Esophagus muscularis mucosa (tissue), 4 donors: Measurements from ENCODE around the gene CREBL2. TPM values are rescaled to one million over a fixed set of nuclear protein-coding genes. Genes with fewer than 3 reads are reported as not detected.

Experiments used
- DNase-seq: peaks from one replicate; pipeline ENCODE4 v3.0.0-alpha.2; 2017; ENCODE audit errors: extremely low spot score
- H3K27ac ChIP-seq, 4 donors: fragments of 200-600 bp; sonication (generic); replicated peaks in 1 of 4; 1 replicate in 3 of 4; 2 replicates in 1 of 4; pipeline ENCODE4 v1.5.1; 2016 to 2019; ENCODE audit warnings: mild to moderate bottlenecking in 1 of 4
- H3K27me3 ChIP-seq, 4 donors: fragments of 200-600 bp; sonication (generic); one replicate each; pipeline versions ENCODE4 v1.5.1 to v1.6.0; 2016 to 2019
- H3K36me3 ChIP-seq, 4 donors: fragments of 200-600 bp; sonication (generic); one replicate each; pipeline ENCODE4 v1.5.1; 2016 to 2019
- H3K4me1 ChIP-seq, 4 donors: fragments of 200-600 bp; sonication (generic); one replicate each; pipeline ENCODE4 v1.5.1; 2016 to 2019
- H3K4me3 ChIP-seq, 4 donors: fragments of 200-600 bp; sonication (generic); 1 replicate in 2 of 4; 2 replicates in 2 of 4; pipeline ENCODE4 v1.5.1; 2016 to 2019; ENCODE audit warnings: mild to moderate bottlenecking in 4 of 4, moderate library complexity in 1 of 4
- H3K9me3 ChIP-seq, 4 donors: fragments of 200-600 bp; sonication (generic); 1 replicate in 3 of 4; 2 replicates in 1 of 4; pipeline ENCODE4 v1.5.1; 2016 to 2019
- EP300 ChIP-seq: sonication (generic); formaldehyde crosslinking; IDR thresholded peaks from one replicate; pipeline ENCODE4 v1.6.1; 2017; ENCODE audit warnings: antibody characterized with exemption
- POLR2A ChIP-seq: fragments of 450-650 bp; IDR thresholded peaks from one replicate; pipeline ENCODE4 v1.6.1; 2017; ENCODE audit warnings: antibody characterized with exemption, moderate library complexity, mild to moderate bottlenecking, low read depth
- POLR2AphosphoS5 ChIP-seq, 2 donors: sonication (generic); formaldehyde crosslinking; IDR thresholded peaks; one replicate each; pipeline ENCODE4 v1.6.1; 2017; ENCODE audit warnings: antibody characterized with exemption in 2 of 2
- WGBS: methylation state at CpG from one replicate; pipeline ENCODE4 v1.1.5; 2018; 5-methylcytosine and 5-hydroxymethylcytosine counted together
- intact Hi-C: fragments of 100-400 bp; cut with DNase I; formaldehyde crosslinking; loops from one replicate; pipeline ENCODE4 v1.15.1; 2023
- total RNA-seq, 4 donors: library from RNA; depleted of rRNA; stranded (reverse); fragments of >200 nt; gene quantifications; one replicate each; pipeline versions ENCODE4 v1.1.0 to v1.2.1, GENCODE V29; 2016
- TF ChIP-seq, protein P1 (sequence below), 3 experiments: fragments of 200-600 bp in 2 of 3; fragments of 450-650 bp in 1 of 3; sonication (generic) in 2 of 3; IDR thresholded peaks; one replicate each; pipeline ENCODE4 v1.5.1; 2017 to 2019; ENCODE audit warnings: antibody characterized with exemption in 3 of 3, mild to moderate bottlenecking in 2 of 3, moderate library complexity in 1 of 3

The CREBL2 gene
- total RNA-seq, 4 donors from 2014 or later: 33.0 to 53.5 (median 45.9) TPM

- Histone ChIP-seq H3K27me3 (no peaks in the 10 kb centered on the region), H3K27ac (no peak overlapping the region), H3K4me1 (peaks cover 4 to 8% (median 6%) of the 10 kb centered on the region in 4 donors), H3K9me3 (no peaks in the 10 kb centered on the region), H3K4me3 (no peak overlapping the region), H3K36me3 (no peaks in the 10 kb centered on the region)
- WGBS: 51% methylated on average over 2 of the region's 3 CpGs
- no peak for DNase-seq
- intact Hi-C loops: no loop called here
- TF ChIP-seq, protein P1, sequence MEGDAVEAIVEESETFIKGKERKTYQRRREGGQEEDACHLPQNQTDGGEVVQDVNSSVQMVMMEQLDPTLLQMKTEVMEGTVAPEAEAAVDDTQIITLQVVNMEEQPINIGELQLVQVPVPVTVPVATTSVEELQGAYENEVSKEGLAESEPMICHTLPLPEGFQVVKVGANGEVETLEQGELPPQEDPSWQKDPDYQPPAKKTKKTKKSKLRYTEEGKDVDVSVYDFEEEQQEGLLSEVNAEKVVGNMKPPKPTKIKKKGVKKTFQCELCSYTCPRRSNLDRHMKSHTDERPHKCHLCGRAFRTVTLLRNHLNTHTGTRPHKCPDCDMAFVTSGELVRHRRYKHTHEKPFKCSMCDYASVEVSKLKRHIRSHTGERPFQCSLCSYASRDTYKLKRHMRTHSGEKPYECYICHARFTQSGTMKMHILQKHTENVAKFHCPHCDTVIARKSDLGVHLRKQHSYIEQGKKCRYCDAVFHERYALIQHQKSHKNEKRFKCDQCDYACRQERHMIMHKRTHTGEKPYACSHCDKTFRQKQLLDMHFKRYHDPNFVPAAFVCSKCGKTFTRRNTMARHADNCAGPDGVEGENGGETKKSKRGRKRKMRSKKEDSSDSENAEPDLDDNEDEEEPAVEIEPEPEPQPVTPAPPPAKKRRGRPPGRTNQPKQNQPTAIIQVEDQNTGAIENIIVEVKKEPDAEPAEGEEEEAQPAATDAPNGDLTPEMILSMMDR (IDR thresholded peaks at IDR 0.05): no peak
- TF ChIP-seq EP300 (no peak), POLR2A (no peak), POLR2AphosphoS5 (IDR thresholded peaks at IDR 0.05) (no peak)
Measured at GRCh38 chr12:12693111-12693671, 81.5 kb downstream of the CREBL2 start.

Other genes with a start within 250 kb of the CREBL2 start
- 10 to 100 TPM in 3 of 4 donors, 1 to 10 TPM in 1; 10.0 to 17.0 (median 13.9) TPM for gene DUSP16, start 49.0 kb upstream of the CREBL2 start, total RNA-seq
- gene GPR19, start 84.3 kb downstream of the CREBL2 start, total RNA-seq: 1 to 10 TPM in 1 of 4 donors, not detected in 3; 1.7 TPM
- gene CDKN1B, start 105.5 kb downstream of the CREBL2 start, total RNA-seq: 10 to 100 TPM; 48.7 to 97.4 (median 70.6) TPM
- 10 to 100 TPM; 13.3 to 49.4 (median 37.1) TPM for gene APOLD1, start 173.8 kb downstream of the CREBL2 start, total RNA-seq
- 10 to 100 TPM; 37.1 to 67.1 (median 53.9) TPM for gene DDX47, start 201.5 kb downstream of the CREBL2 start, total RNA-seq